Mesothelial cell of epicardium (in vitro differentiated cells): ENCODE measurements around the gene OR2L5. TPM values are rescaled to one million over a fixed set of nuclear protein-coding genes. Genes with fewer than 3 reads are reported as not detected.

ENCODE experiments used
- DNase-seq, 2 experiments: peaks; one replicate each; pipeline ENCODE4 v3.0.0; 2021; ENCODE audit warnings: low spot score in 2 of 2; ENCODE audit not compliant: unreplicated experiment in 2 of 2
- H3K27ac Mint-ChIP-seq: 2 replicates; pipeline ENCODE4 v1.8.0; 2021; ENCODE audit warnings: mixed read lengths
- H3K27me3 Mint-ChIP-seq: 2 replicates; pipeline ENCODE4 v1.8.0; 2021; ENCODE audit warnings: low read depth, mixed read lengths
- H3K36me3 Mint-ChIP-seq: 2 replicates; pipeline ENCODE4 v1.8.0; 2021; ENCODE audit warnings: mixed read lengths
- H3K4me1 Mint-ChIP-seq: 2 replicates; pipeline ENCODE4 v1.8.0; 2021; ENCODE audit warnings: mixed read lengths
- H3K4me3 Mint-ChIP-seq: 2 replicates; pipeline ENCODE4 v1.8.0; 2021; ENCODE audit warnings: mild to moderate bottlenecking, moderate library complexity, mixed read lengths
- H3K9me3 Mint-ChIP-seq: 2 replicates; pipeline ENCODE4 v1.8.0; 2021; ENCODE audit warnings: mixed read lengths
- total RNA-seq: library from RNA; stranded (reverse); gene quantifications from 3 replicates; pipeline ENCODE4 v1.2.1, GENCODE V29; 2021
- TF ChIP-seq, protein P1 (sequence below): fragments of 200-600 bp; sonication (generic); IDR thresholded peaks from one replicate; pipeline ENCODE4 v1.5.0; 2021; ENCODE audit warnings: antibody characterized with exemption; ENCODE audit not compliant: unreplicated experiment

Gene OR2L5
- not detected in 3 replicates for total RNA-seq

DNA sequence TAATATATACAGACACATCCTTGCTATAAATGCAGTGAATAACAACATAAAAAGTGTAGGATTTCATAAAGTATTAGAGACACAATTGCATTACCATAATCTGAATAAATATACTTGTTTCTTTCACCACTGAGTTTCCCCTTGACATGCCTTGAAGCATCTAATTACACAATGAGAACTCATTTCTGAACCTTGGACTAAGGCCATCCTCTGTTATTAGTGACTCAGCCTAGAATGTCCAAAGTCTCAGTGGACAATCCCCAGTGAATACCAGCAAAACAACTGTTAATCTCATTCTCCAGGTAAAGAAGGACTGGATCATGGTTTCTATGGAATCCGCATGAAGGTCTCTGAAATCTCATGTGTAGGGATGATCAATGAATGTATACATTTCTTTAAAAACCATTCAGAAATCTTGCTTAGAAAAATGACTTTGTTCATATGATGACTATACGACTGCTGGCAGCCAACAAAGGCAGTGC lies at the start of gene OR2L5:
Gene OR2L5 (plus strand): TSS at position 432 of the 482 bp plus-strand sequence. CDS start 8,288 bp downstream, outside the sequence.
- no peak within 1 kb of the TSS for H3K4me3 Mint-ChIP-seq

GRCh38 chr1:247964933-247965332 lies 48.5 kb upstream of the OR2L5 start, which contains the start of gene OR2AK2:
TSS of gene OR2AK2 (plus strand) at chr1:247965233. CDS start at chr1:247965377, 144 bp downstream.
- H3K9me3 Mint-ChIP-seq = peaks cover 64% of the 10 kb centered on the region
- no peak within 1 kb of the TSS for H3K4me3 Mint-ChIP-seq
- TF ChIP-seq, protein P1, sequence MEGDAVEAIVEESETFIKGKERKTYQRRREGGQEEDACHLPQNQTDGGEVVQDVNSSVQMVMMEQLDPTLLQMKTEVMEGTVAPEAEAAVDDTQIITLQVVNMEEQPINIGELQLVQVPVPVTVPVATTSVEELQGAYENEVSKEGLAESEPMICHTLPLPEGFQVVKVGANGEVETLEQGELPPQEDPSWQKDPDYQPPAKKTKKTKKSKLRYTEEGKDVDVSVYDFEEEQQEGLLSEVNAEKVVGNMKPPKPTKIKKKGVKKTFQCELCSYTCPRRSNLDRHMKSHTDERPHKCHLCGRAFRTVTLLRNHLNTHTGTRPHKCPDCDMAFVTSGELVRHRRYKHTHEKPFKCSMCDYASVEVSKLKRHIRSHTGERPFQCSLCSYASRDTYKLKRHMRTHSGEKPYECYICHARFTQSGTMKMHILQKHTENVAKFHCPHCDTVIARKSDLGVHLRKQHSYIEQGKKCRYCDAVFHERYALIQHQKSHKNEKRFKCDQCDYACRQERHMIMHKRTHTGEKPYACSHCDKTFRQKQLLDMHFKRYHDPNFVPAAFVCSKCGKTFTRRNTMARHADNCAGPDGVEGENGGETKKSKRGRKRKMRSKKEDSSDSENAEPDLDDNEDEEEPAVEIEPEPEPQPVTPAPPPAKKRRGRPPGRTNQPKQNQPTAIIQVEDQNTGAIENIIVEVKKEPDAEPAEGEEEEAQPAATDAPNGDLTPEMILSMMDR = no peak

More for the DNA sequence above, at the start of gene OR2L5:
- Mint-ChIP-seq H3K9me3 (peaks cover 75% of the 10 kb centered on the region), H3K4me1 (no peaks in the 10 kb centered on the region), H3K36me3 (no peaks in the 10 kb centered on the region), H3K27me3 (no peaks in the 10 kb centered on the region), H3K27ac (no peak within 1 kb of the TSS)
- TF ChIP-seq, protein P1 = no peak
- no peak for DNase-seq

GRCh38 chr1:247966532-247967204 lies 46.8 kb upstream of the OR2L5 start:
- H3K27ac Mint-ChIP-seq = no peak overlapping the region
- H3K36me3 Mint-ChIP-seq = no peaks in the 10 kb centered on the region
- DNase-seq = no peak
- peaks cover 61% of the 10 kb centered on the region for H3K9me3 Mint-ChIP-seq
- H3K27me3 Mint-ChIP-seq = no peaks in the 10 kb centered on the region
- TF ChIP-seq, protein P1 = no peak
- H3K4me3 Mint-ChIP-seq = no peak overlapping the region
- no peaks in the 10 kb centered on the region for H3K4me1 Mint-ChIP-seq

More at GRCh38 chr1:247964933-247965332, 48.5 kb upstream of the OR2L5 start, which contains the start of gene OR2AK2:
- Mint-ChIP-seq H3K27ac (no peak within 1 kb of the TSS), H3K4me1 (no peaks in the 10 kb centered on the region), H3K36me3 (no peaks in the 10 kb centered on the region), H3K27me3 (no peaks in the 10 kb centered on the region)
- no peak for DNase-seq

DNA sequence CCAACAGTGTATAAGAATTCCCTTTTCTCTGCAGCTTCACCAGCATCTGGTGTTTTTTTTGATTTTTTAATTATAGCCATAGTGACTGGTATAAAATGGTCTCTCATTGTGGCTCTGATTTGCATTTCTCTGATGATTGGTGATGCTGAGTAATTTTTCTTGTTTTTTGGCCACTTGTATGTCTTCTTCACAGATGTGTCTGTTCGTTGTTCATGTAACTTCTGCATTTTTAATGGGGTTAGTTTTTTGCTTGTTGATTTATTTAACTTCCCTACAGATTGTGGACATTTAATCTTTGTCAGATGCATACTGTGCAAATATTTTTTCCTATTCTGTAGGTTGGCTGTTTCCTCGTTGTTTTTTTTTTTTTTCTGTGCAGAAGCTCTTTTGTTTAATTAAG lies 20.5 kb upstream of the OR2L5 start:
- DNase-seq = no peak
- TF ChIP-seq, protein P1 = no peak
- Mint-ChIP-seq H3K9me3 (peaks cover 67% of the 10 kb centered on the region), H3K4me1 (no peaks in the 10 kb centered on the region), H3K27me3 (no peaks in the 10 kb centered on the region), H3K27ac (no peak overlapping the region), H3K4me3 (no peak overlapping the region), H3K36me3 (no peaks in the 10 kb centered on the region)

GRCh38 chr1:247998811-247999210 lies 14.6 kb upstream of the OR2L5 start:
- Mint-ChIP-seq H3K36me3 (no peaks in the 10 kb centered on the region), H3K4me3 (no peak overlapping the region), H3K9me3 (peaks cover 65% of the 10 kb centered on the region), H3K4me1 (no peaks in the 10 kb centered on the region), H3K27me3 (no peaks in the 10 kb centered on the region), H3K27ac (no peak overlapping the region)
- TF ChIP-seq, protein P1 = no peak
- no peak for DNase-seq
